ENCODE results near the gene DLEC1. TPM values are rescaled to one million over a fixed set of nuclear protein-coding genes. Genes with fewer than 3 reads are reported as not detected.
A peak's percentile ranks its signal among the peaks of the same experiment; 100 is the strongest.

The DLEC1 gene
- total and polyA plus RNA-seq, 9 of the 15 experiments (the other 6 are each of a cell fraction or from before 2014, with no cell fraction given) = 0.07 to 0.08 TPM; not detected in 7

GRCh38 chr3:38142959-38143358, 104.0 kb downstream of the DLEC1 start:
- Histone ChIP-seq H3K4me1 (replicated peaks in 1 of 2; ENCODE audit: control insufficient read depth in 2 of 2, insufficient read depth in 2 of 2, low read length in 2 of 2) (peaks cover 12 to 22% of the 10 kb centered on the region in 2 experiments; a peak in 4 of 5 replicates), H3K9me3 (replicated peaks; ENCODE audit: control insufficient read depth, insufficient read depth, low read depth, low read length) (no peaks in the 10 kb centered on the region), H3K27ac (ENCODE audit: extremely low read depth, low read depth, low read length) (no peak overlapping the region), H4K20me1 (replicated peaks; ENCODE audit: control insufficient read depth, insufficient read depth, low read length) (no peaks in the 10 kb centered on the region), H3K4me3 (no peak overlapping the region), H3K9ac (ENCODE audit: insufficient read depth in 1 of 2, low read depth in 2 of 2, low read length in 2 of 2) (no peak overlapping the region), H3K27me3 (ENCODE audit: control insufficient read depth in 2 of 2, insufficient read depth in 2 of 2, low read length in 2 of 2) (no peaks in the 10 kb centered on the region; a peak in 1 of 5 replicates), H2AFZ (ENCODE audit: low read depth, low read length) (no peak overlapping the region), H3K79me2 (ENCODE audit: control insufficient read depth, insufficient read depth, low read length) (peaks cover 20% of the 10 kb centered on the region), H3K36me3 (ENCODE audit: control insufficient read depth, insufficient read depth, low read length) (peaks cover 26% of the 10 kb centered on the region; the same call in 2 of the 3 replicates), H3K4me2 (ENCODE audit: insufficient read depth, low read length) (no peak overlapping the region), H3K9me1 (ENCODE audit: control insufficient read depth, insufficient read depth, low read length) (no peaks in the 10 kb centered on the region)
- intact Hi-C loops (cut with micrococcal nuclease) (no loop called here), in situ Hi-C loops (cut with MboI) (no loop called here)
- POLR2A ChIA-PET = interaction anchor here (1.2 to 3.7 kb wide), 4 partner anchors 10 to 22 kb away, joined by 3 to 17 read pairs (median 12); partner anchors contain the start of gene OXSR1
- no TSS peak for BruUV-seq (replicated peaks)
- TF ChIP-seq HDAC2 (IDR thresholded peaks at IDR 0.05) (no peak), POLR2AphosphoS2 (IDR thresholded peaks at IDR 0.05; ENCODE audit: low read length) (0 out of 2 replicates have a peak, but pooled peaks have one; percentile 47)
- WGBS (ENCODE audit: insufficient coverage, low coverage, missing lambda C conversion rate) = 19% methylated on average over 1 of the region's 1 CpG
- no peak for ATAC-seq
- DNase-seq (ENCODE audit: extremely low read depth in 1 of 4, low spot score in 3 of 4) = no peak
- CTCF ChIA-PET (ENCODE audit: low intra/inter-chr PET ratio) = no interaction called here
- no peak for FAIRE-seq

- no peaks in the 10 kb centered on the region for H3K9me3 ChIP-seq (replicated peaks; ENCODE audit: control insufficient read depth, insufficient read depth, low read depth, low read length)
- peak overlapping the region in 1 of 2 experiments; percentile 74; a peak in 2 of 4 replicates for H3K9ac ChIP-seq (ENCODE audit: insufficient read depth in 1 of 2, low read depth in 2 of 2, low read length in 2 of 2)
- ChIA-PET POLR2A (interaction anchor here (2.1 to 3.7 kb wide), 3 partner anchors 10 to 22 kb away, joined by 9 to 17 read pairs (median 14); partner anchors contain the start of gene OXSR1), CTCF (ENCODE audit: low intra/inter-chr PET ratio) (no interaction called here)
- 24% methylated on average over 3 of the region's 3 CpGs for WGBS (ENCODE audit: insufficient coverage, low coverage, missing lambda C conversion rate)
- BruUV-seq (replicated peaks) = no TSS peak
- H3K9me1 ChIP-seq (ENCODE audit: control insufficient read depth, insufficient read depth, low read length) = no peaks in the 10 kb centered on the region
- peaks cover 26% of the 10 kb centered on the region; the same call in 2 of the 3 replicates for H3K36me3 ChIP-seq (ENCODE audit: control insufficient read depth, insufficient read depth, low read length)
- no peaks in the 10 kb centered on the region for H4K20me1 ChIP-seq (replicated peaks; ENCODE audit: control insufficient read depth, insufficient read depth, low read length)
- DNase-seq (ENCODE audit: extremely low read depth in 1 of 4, low spot score in 3 of 4) (no peak), ATAC-seq (no peak), FAIRE-seq (no peak)
- H3K4me3 ChIP-seq = no peak overlapping the region
- no peak overlapping the region for H3K27ac ChIP-seq (ENCODE audit: extremely low read depth, low read depth, low read length)
- H3K4me1 ChIP-seq (replicated peaks in 1 of 2; ENCODE audit: control insufficient read depth in 2 of 2, insufficient read depth in 2 of 2, low read length in 2 of 2) = peaks cover 8 to 16% of the 10 kb centered on the region in 2 experiments; a peak in 4 of 5 replicates
- H2AFZ ChIP-seq (ENCODE audit: low read depth, low read length) = no peak overlapping the region; the same call in 1 of the 2 replicates
- peaks cover 16% of the 10 kb centered on the region for H3K79me2 ChIP-seq (ENCODE audit: control insufficient read depth, insufficient read depth, low read length)
- intact Hi-C loops (cut with micrococcal nuclease) = no loop called here
- H3K4me2 ChIP-seq (ENCODE audit: insufficient read depth, low read length) = no peak overlapping the region
- in situ Hi-C loops (cut with MboI) = no loop called here
- no peaks in the 10 kb centered on the region; a peak in 1 of 5 replicates for H3K27me3 ChIP-seq (ENCODE audit: control insufficient read depth in 2 of 2, insufficient read depth in 2 of 2, low read length in 2 of 2)
- TF ChIP-seq MTA1 (IDR thresholded peaks at IDR 0.05; ENCODE audit: borderline replicate concordance) (no peak), PRDM10 (IDR thresholded peaks at IDR 0.05; ENCODE audit: partially characterized antibody) (no peak), JUND (IDR thresholded peaks at IDR 0.05; ENCODE audit: borderline replicate concordance, low read depth, low read length) (no peak), JUND (tag; IDR thresholded peaks at IDR 0.05; ENCODE audit: borderline replicate concordance, low read depth, low read length) (no peak), PHTF2 (CRISPR knock-in tag; IDR thresholded peaks at IDR 0.05) (no peak), CBFB (CRISPR knock-in tag; IDR thresholded peaks at IDR 0.05) (no peak), SMARCC2 (IDR thresholded peaks at IDR 0.05; ENCODE audit: low read depth) (no peak), SMARCB1 (IDR thresholded peaks at IDR 0.05; ENCODE audit: insufficient read length, low read depth) (no peak), NELFE (IDR thresholded peaks at IDR 0.05; ENCODE audit: insufficient read depth, insufficient read length) (no peak), ZNF75A (CRISPR knock-in tag; IDR thresholded peaks at IDR 0.05) (no peak), MAFG (tag; conservative IDR thresholded peaks at IDR 0.05) (no peak), TAF9B (IDR thresholded peaks at IDR 0.05; ENCODE audit: partially characterized antibody) (no peak), ZNF212 (CRISPR knock-in tag; IDR thresholded peaks at IDR 0.05) (no peak)
Observed at GRCh38 chr3:38143511-38143910, 104.5 kb downstream of the DLEC1 start.
